Natural killer cell treated with Interleukin-12 subunit alpha and Interleukin-12 subunit beta and Interleukin-15 and Interleukin-18, amount 100 ng/mL, for 72 hours (primary cell): Measurements from ENCODE around the gene CNST. TPM values are rescaled to one million over a fixed set of nuclear protein-coding genes. Genes with fewer than 3 reads are reported as not detected.
"Not testable (repeated sequence)": the region's sequence is repeated elsewhere in the genome, so short reads cannot be mapped to it uniquely, and the experiment has no call there.

Source experiments
- ATAC-seq, 2 donors: fragments of 150-1000 bp; cut with Tn5 transposase in 1 of 2; sonication (Bioruptor Pico), chemical (Tn5 transposase) in 1 of 2; 2 replicates each; pipeline ENCODE4 v1.10.0; 2021
- DNase-seq: peaks from one replicate; pipeline ENCODE4 v3.0.0; 2022; ENCODE audit warnings: low spot score
- H3K27ac Mint-ChIP-seq, 2 donors: 1 replicate in 1 of 2; 2 replicates in 1 of 2; pipeline ENCODE4 v1.8.0; 2022; ENCODE audit warnings: mixed read lengths in 2 of 2, mild to moderate bottlenecking in 1 of 2, moderate library complexity in 1 of 2
- H3K27me3 Mint-ChIP-seq, 2 donors: 1 replicate in 1 of 2; 2 replicates in 1 of 2; pipeline ENCODE4 v1.8.0; 2022; ENCODE audit warnings: mixed read lengths in 2 of 2
- H3K36me3 Mint-ChIP-seq: one replicate; pipeline ENCODE4 v1.8.0; 2022; ENCODE audit warnings: mixed read lengths
- H3K4me1 Mint-ChIP-seq, 2 donors: 1 replicate in 1 of 2; 2 replicates in 1 of 2; pipeline ENCODE4 v1.8.0; 2022; ENCODE audit warnings: low read depth in 2 of 2, mixed read lengths in 2 of 2, mild to moderate bottlenecking in 1 of 2
- H3K4me3 Mint-ChIP-seq: one replicate; pipeline ENCODE4 v1.8.0; 2022; ENCODE audit warnings: mixed read lengths
- H3K9me3 Mint-ChIP-seq: 2 replicates; pipeline ENCODE4 v1.8.0; 2022; ENCODE audit warnings: mixed read lengths
- total RNA-seq, 2 donors: library from RNA; stranded (reverse); gene quantifications; one replicate each; pipeline ENCODE4 v1.2.3, GENCODE V29; 2022

CNST gene
- total RNA-seq, 2 donors from 2014 or later, result 31.0 to 37.6 TPM

- H3K36me3 Mint-ChIP-seq, result peaks cover 10% of the 10 kb centered on the region
- H3K9me3 Mint-ChIP-seq, result no peaks in the 10 kb centered on the region
- DNase-seq (no peak), ATAC-seq (peak in 1 of 2 donors; percentile 6)
- peaks cover 30 to 37% of the 10 kb centered on the region in 2 donors for H3K4me1 Mint-ChIP-seq
- H3K27ac Mint-ChIP-seq, result peak overlapping the region; percentile 88 to 98
- no peaks in the 10 kb centered on the region for H3K27me3 Mint-ChIP-seq
- H3K4me3 Mint-ChIP-seq, result peak overlapping the region; percentile 96
Measured at GRCh38 chr1:246566813-246567645, 773 bp downstream of the CNST start.

- DNase-seq (no peak), ATAC-seq (no peak)
- no peaks in the 10 kb centered on the region for H3K9me3 Mint-ChIP-seq
- peaks cover 10% of the 10 kb centered on the region for H3K36me3 Mint-ChIP-seq
- H3K4me1 Mint-ChIP-seq, result peaks cover 30 to 37% of the 10 kb centered on the region in 2 donors
- H3K27ac Mint-ChIP-seq, result peak overlapping the region; percentile 88 to 98
- no peaks in the 10 kb centered on the region for H3K27me3 Mint-ChIP-seq
- H3K4me3 Mint-ChIP-seq, result peak overlapping the region; percentile 96
Measured at GRCh38 chr1:246567646-246568235, 1.5 kb downstream of the CNST start.

- Mint-ChIP-seq H3K4me3 (peak overlapping the region; percentile 84), H3K9me3 (no peaks in the 10 kb centered on the region), H3K27me3 (no peaks in the 10 kb centered on the region), H3K27ac (peak overlapping the region; percentile 90 to 93), H3K36me3 (peaks cover 10% of the 10 kb centered on the region), H3K4me1 (peaks cover 38 to 47% of the 10 kb centered on the region in 2 donors)
- ATAC-seq (peak in 1 of 2 donors; percentile 34), DNase-seq (no peak)
Measured at GRCh38 chr1:246569248-246570238, 3.3 kb downstream of the CNST start.

- Mint-ChIP-seq H3K4me3 (peak overlapping the region; percentile 41), H3K4me1 (peaks cover 35 to 47% of the 10 kb centered on the region in 2 donors), H3K27ac (peak overlapping the region; percentile 90 to 93)
- H3K9me3 Mint-ChIP-seq, DNase-seq, ATAC-seq, H3K36me3 Mint-ChIP-seq, H3K27me3 Mint-ChIP-seq: not testable (repeated sequence)
Measured at GRCh38 chr1:246571309-246571708, 5.1 kb downstream of the CNST start.

GRCh38 chr1:246571953-246572352 is 5.7 kb downstream of the CNST start:
- Mint-ChIP-seq H3K27ac (peak overlapping the region; percentile 90 to 93), H3K27me3 (no peaks in the 10 kb centered on the region), H3K9me3 (no peaks in the 10 kb centered on the region), H3K36me3 (peaks cover 5% of the 10 kb centered on the region), H3K4me3 (no peak overlapping the region), H3K4me1 (peaks cover 36 to 48% of the 10 kb centered on the region in 2 donors)
- ATAC-seq (no peak), DNase-seq (no peak)

GRCh38 chr1:246572785-246573184 is 6.5 kb downstream of the CNST start:
- H3K4me1 Mint-ChIP-seq, result peaks cover 39 to 50% of the 10 kb centered on the region in 2 donors
- H3K4me3 Mint-ChIP-seq, result peak overlapping the region; percentile 60
- H3K9me3 Mint-ChIP-seq, result no peaks in the 10 kb centered on the region
- ATAC-seq (no peak), DNase-seq (no peak)
- peaks cover 5% of the 10 kb centered on the region for H3K36me3 Mint-ChIP-seq
- no peaks in the 10 kb centered on the region for H3K27me3 Mint-ChIP-seq
- peak overlapping the region; percentile 69 to 88 for H3K27ac Mint-ChIP-seq

GRCh38 chr1:246573491-246573890 is 7.2 kb downstream of the CNST start:
- peaks cover 39 to 46% of the 10 kb centered on the region in 2 donors for H3K4me1 Mint-ChIP-seq
- DNase-seq, result no peak
- peak overlapping the region; percentile 69 to 88 for H3K27ac Mint-ChIP-seq
- H3K4me3 Mint-ChIP-seq, result no peak overlapping the region
- no peaks in the 10 kb centered on the region for H3K9me3 Mint-ChIP-seq
- no peaks in the 10 kb centered on the region for H3K27me3 Mint-ChIP-seq
- peak in 1 of 2 donors; percentile 57 for ATAC-seq
- peaks cover 5% of the 10 kb centered on the region for H3K36me3 Mint-ChIP-seq

GRCh38 chr1:246576709-246577032 is 10.4 kb downstream of the CNST start:
- peak overlapping the region in 1 of 2 donors; percentile 50 for H3K27ac Mint-ChIP-seq
- H3K4me1 Mint-ChIP-seq, result peaks cover 32 to 38% of the 10 kb centered on the region in 2 donors
- no peaks in the 10 kb centered on the region for H3K36me3 Mint-ChIP-seq
- H3K9me3 Mint-ChIP-seq, result no peaks in the 10 kb centered on the region
- H3K27me3 Mint-ChIP-seq, result no peaks in the 10 kb centered on the region
- no peak overlapping the region for H3K4me3 Mint-ChIP-seq
- ATAC-seq, result no peak
- DNase-seq, result no peak

GRCh38 chr1:246577082-246577719 is 10.9 kb downstream of the CNST start:
- Mint-ChIP-seq H3K4me1 (peaks cover 35 to 41% of the 10 kb centered on the region in 2 donors), H3K27ac (peak overlapping the region; percentile 27 to 50), H3K4me3 (peak overlapping the region; percentile 10), H3K36me3 (no peaks in the 10 kb centered on the region), H3K27me3 (no peaks in the 10 kb centered on the region), H3K9me3 (no peaks in the 10 kb centered on the region)
- DNase-seq, result no peak
- no peak for ATAC-seq

- DNase-seq, result no peak
- Mint-ChIP-seq H3K4me1 (peaks cover 40 to 46% of the 10 kb centered on the region in 2 donors), H3K36me3 (no peaks in the 10 kb centered on the region), H3K9me3 (no peaks in the 10 kb centered on the region), H3K27me3 (no peaks in the 10 kb centered on the region), H3K27ac (peak overlapping the region; percentile 27 to 50), H3K4me3 (peak overlapping the region; percentile 18)
- ATAC-seq, result no peak
Measured at GRCh38 chr1:246577720-246578106, 11.5 kb downstream of the CNST start.

- peak overlapping the region; percentile 16 to 22 for H3K27ac Mint-ChIP-seq
- H3K4me1 Mint-ChIP-seq, result peaks cover 45 to 46% of the 10 kb centered on the region in 2 donors
- ATAC-seq (no peak), DNase-seq (no peak)
- no peak overlapping the region for H3K4me3 Mint-ChIP-seq
- H3K36me3 Mint-ChIP-seq, result no peaks in the 10 kb centered on the region
- H3K9me3 Mint-ChIP-seq, result no peaks in the 10 kb centered on the region
- no peaks in the 10 kb centered on the region for H3K27me3 Mint-ChIP-seq
Measured at GRCh38 chr1:246579818-246580217, 13.6 kb downstream of the CNST start.

GRCh38 chr1:246580497-246581370 is 14.5 kb downstream of the CNST start:
- H3K36me3 Mint-ChIP-seq, result no peaks in the 10 kb centered on the region
- peaks cover 39 to 40% of the 10 kb centered on the region in 2 donors for H3K4me1 Mint-ChIP-seq

More at GRCh38 chr1:246580497-246581370, 14.5 kb downstream of the CNST start:
- DNase-seq (no peak), ATAC-seq (no peak)
- no peaks in the 10 kb centered on the region for H3K9me3 Mint-ChIP-seq
- no peak overlapping the region for H3K4me3 Mint-ChIP-seq
- no peak overlapping the region for H3K27ac Mint-ChIP-seq
- H3K27me3 Mint-ChIP-seq, result no peaks in the 10 kb centered on the region
